Vagina (tissue), 2 donors: Measurements from ENCODE around the gene CDK6. TPM values are rescaled to one million over a fixed set of nuclear protein-coding genes. Genes with fewer than 3 reads are reported as not detected.

ENCODE experiments used
- DNase-seq, 2 donors: peaks; one replicate each; pipeline ENCODE4 v3.0.0-alpha.2; 2017; ENCODE audit errors: extremely low spot score in 2 of 2
- H3K27ac ChIP-seq: fragments of 200-600 bp; sonication (generic); one replicate; pipeline ENCODE4 v1.5.1; 2019
- H3K27me3 ChIP-seq: fragments of 200-600 bp; sonication (generic); one replicate; pipeline ENCODE4 v1.5.1; 2019
- H3K36me3 ChIP-seq, 2 donors: fragments of 200-600 bp; sonication (generic); one replicate each; pipeline ENCODE4 v1.5.1; 2017 to 2019
- H3K4me1 ChIP-seq: fragments of 200-600 bp; sonication (generic); one replicate; pipeline ENCODE4 v1.5.1; 2019
- H3K4me3 ChIP-seq, 2 donors: fragments of 200-600 bp; sonication (generic); 1 replicate in 1 of 2; 2 replicates in 1 of 2; pipeline ENCODE4 v1.5.1; 2016 to 2019
- H3K9me3 ChIP-seq: fragments of 200-600 bp; sonication (generic); one replicate; pipeline ENCODE4 v1.5.1; 2019
- POLR2A ChIP-seq, 2 donors: fragments of 450-650 bp; IDR thresholded peaks; one replicate each; pipeline ENCODE4 v1.6.1; 2017; ENCODE audit warnings: antibody characterized with exemption in 2 of 2, mild to moderate bottlenecking in 2 of 2, moderate library complexity in 2 of 2
- POLR2AphosphoS5 ChIP-seq, 2 donors: sonication (generic); formaldehyde crosslinking; IDR thresholded peaks; one replicate each; pipeline ENCODE4 v1.9.0; 2017; ENCODE audit warnings: antibody characterized with exemption in 2 of 2, mild to moderate bottlenecking in 2 of 2, low read depth in 1 of 2; ENCODE audit not compliant: insufficient read depth in 1 of 2
- intact Hi-C: fragments of 100-400 bp; cut with DNase I; formaldehyde crosslinking; loops from one replicate; pipeline ENCODE4 v1.15.1; 2023
- small RNA-seq: library from RNA; depleted of rRNA; stranded (forward); fragments of <200 nt; gene quantifications from one replicate; pipeline ENCODE3, GENCODE V24; 2016
- total RNA-seq: library from RNA; depleted of rRNA; stranded (reverse); fragments of >200 nt; gene quantifications from one replicate; pipeline ENCODE4 v1.2.3, GENCODE V29; 2016
- TF ChIP-seq, protein P1 (sequence below), 3 experiments: fragments of 450-650 bp in 2 of 3; fragments of 200-600 bp in 1 of 3; sonication (generic) in 1 of 3; IDR thresholded peaks; one replicate each; pipeline ENCODE4 v1.5.1; 2017 to 2019; ENCODE audit warnings: antibody characterized with exemption in 3 of 3, mild to moderate bottlenecking in 2 of 3, moderate library complexity in 2 of 3

CDK6 gene
- total RNA-seq, 1 donor from 2014 or later: 20.6 TPM

DNA sequence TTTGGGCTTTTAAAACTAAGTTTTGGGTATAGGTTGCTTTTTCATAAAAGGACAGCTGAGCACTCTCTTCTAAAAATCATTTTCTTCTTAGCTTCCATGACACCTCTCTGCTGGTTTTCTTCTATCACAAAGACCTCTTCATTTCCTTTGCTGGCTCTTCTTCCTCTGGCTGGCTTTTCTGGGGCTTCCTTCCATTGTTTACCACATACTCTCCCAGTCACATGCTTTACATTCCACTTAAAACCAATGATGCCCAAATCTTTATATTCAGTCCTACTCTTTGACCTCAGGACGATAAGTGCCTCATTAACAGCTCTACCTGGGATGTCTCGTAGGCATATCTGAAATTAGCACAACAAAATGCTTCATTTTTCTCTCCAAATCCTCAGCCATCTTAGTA lies 273.0 kb downstream of the CDK6 start:
- intact Hi-C loops: no loop called here
- Histone ChIP-seq H3K27me3 (no peaks in the 10 kb centered on the region), H3K27ac (no peak overlapping the region), H3K36me3 (peaks cover 3 to 46% of the 10 kb centered on the region in 2 donors), H3K9me3 (no peaks in the 10 kb centered on the region), H3K4me1 (no peaks in the 10 kb centered on the region), H3K4me3 (no peak overlapping the region)
- no peak for DNase-seq
- TF ChIP-seq POLR2A (IDR thresholded peaks at IDR 0.05): no peak
- TF ChIP-seq POLR2AphosphoS5 (IDR thresholded peaks at IDR 0.05; ENCODE audit: insufficient read depth in 1 of 2, low read depth in 1 of 2): no peak
- TF ChIP-seq, protein P1, sequence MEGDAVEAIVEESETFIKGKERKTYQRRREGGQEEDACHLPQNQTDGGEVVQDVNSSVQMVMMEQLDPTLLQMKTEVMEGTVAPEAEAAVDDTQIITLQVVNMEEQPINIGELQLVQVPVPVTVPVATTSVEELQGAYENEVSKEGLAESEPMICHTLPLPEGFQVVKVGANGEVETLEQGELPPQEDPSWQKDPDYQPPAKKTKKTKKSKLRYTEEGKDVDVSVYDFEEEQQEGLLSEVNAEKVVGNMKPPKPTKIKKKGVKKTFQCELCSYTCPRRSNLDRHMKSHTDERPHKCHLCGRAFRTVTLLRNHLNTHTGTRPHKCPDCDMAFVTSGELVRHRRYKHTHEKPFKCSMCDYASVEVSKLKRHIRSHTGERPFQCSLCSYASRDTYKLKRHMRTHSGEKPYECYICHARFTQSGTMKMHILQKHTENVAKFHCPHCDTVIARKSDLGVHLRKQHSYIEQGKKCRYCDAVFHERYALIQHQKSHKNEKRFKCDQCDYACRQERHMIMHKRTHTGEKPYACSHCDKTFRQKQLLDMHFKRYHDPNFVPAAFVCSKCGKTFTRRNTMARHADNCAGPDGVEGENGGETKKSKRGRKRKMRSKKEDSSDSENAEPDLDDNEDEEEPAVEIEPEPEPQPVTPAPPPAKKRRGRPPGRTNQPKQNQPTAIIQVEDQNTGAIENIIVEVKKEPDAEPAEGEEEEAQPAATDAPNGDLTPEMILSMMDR (IDR thresholded peaks at IDR 0.05): no peak

DNA sequence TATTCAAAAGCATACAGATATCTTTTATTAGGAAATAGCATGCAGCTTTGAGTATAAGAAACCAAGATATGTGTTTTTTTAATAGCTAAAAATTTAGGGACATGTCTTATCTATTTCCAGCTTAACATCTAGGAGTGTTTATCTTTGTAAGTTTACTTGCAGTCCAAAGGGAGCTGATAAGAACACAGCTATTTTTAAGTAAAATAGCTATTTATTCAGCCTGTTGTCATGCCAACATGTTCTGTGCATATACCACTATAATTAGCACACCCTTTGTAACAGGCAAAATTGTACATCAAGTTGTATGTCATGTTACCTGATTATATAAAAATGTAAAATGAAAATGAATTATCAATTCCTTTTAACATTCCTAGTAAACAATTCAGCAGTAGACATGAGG lies 275.8 kb downstream of the CDK6 start:
- Histone ChIP-seq H3K4me3 (no peak overlapping the region), H3K27ac (no peak overlapping the region), H3K36me3 (peaks cover 0 to 26% of the 10 kb centered on the region in 2 donors), H3K4me1 (no peaks in the 10 kb centered on the region), H3K27me3 (no peaks in the 10 kb centered on the region), H3K9me3 (no peaks in the 10 kb centered on the region)
- TF ChIP-seq POLR2AphosphoS5 (IDR thresholded peaks at IDR 0.05; ENCODE audit: insufficient read depth in 1 of 2, low read depth in 1 of 2): no peak
- TF ChIP-seq, protein P1 (IDR thresholded peaks at IDR 0.05): no peak
- no peak for TF ChIP-seq POLR2A (IDR thresholded peaks at IDR 0.05)
- DNase-seq: no peak
- intact Hi-C loops: no loop called here

DNA sequence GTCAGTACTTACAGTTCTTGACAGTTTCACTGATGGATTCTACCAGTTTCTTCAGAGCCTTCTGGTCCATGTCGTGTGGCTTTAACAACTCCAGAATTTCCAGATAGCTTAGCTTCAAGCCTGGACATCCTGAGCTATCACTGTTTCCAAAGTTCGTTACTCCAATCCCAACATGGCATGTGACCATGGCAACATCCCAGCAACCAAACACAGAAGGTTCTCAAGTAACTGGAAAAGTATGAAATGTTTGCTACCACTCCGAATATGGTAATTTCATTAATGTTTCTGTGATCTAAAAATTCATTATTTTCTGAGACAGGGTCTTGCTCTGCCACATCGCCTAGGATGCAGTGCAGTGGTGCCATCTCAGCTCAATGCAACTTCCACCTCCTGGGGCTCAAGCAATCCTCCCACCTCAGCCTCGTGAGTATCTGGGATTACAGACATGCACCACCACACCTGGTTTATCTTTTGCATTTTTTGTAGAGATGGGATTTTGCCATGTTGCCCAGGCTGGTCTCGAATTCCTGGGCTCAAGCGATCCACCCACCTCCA lies 278.5 kb downstream of the CDK6 start:
- no peak for DNase-seq
- H3K27me3 ChIP-seq: no peaks in the 10 kb centered on the region
- no peaks in the 10 kb centered on the region for H3K4me1 ChIP-seq
- no peak overlapping the region for H3K27ac ChIP-seq
- H3K9me3 ChIP-seq: no peaks in the 10 kb centered on the region
- H3K36me3 ChIP-seq: peaks cover 0 to 14% of the 10 kb centered on the region in 2 donors
- TF ChIP-seq POLR2A (IDR thresholded peaks at IDR 0.05): no peak
- TF ChIP-seq POLR2AphosphoS5 (IDR thresholded peaks at IDR 0.05; ENCODE audit: insufficient read depth in 1 of 2, low read depth in 1 of 2): no peak
- TF ChIP-seq, protein P1 (IDR thresholded peaks at IDR 0.05): no peak
- no peak overlapping the region for H3K4me3 ChIP-seq
- intact Hi-C loops: no loop called here

DNA sequence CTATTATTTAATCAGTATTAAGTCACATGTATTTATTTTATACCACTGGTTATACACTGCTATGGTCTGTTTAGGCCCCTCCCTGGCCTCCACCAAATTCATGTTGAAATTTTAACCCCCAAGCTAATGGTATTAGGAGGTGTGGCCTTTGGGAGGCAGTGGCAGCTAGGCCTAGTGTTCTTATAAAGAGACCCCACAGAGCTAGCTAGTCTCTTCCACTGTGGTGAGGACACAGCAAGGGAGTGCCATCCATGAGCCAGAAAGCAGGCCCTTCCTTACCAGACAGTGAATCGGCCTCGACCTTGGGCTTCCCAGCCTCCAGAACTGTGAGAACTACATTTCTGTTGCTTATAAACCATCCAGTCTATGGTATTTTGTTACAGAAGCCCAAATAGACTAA lies 279.1 kb downstream of the CDK6 start:
- TF ChIP-seq, protein P1 (IDR thresholded peaks at IDR 0.05): no peak
- TF ChIP-seq POLR2A (IDR thresholded peaks at IDR 0.05) (no peak), POLR2AphosphoS5 (IDR thresholded peaks at IDR 0.05; ENCODE audit: insufficient read depth in 1 of 2, low read depth in 1 of 2) (no peak)
- Histone ChIP-seq H3K36me3 (peaks cover 0 to 8% of the 10 kb centered on the region in 2 donors), H3K4me3 (no peak overlapping the region), H3K27ac (no peak overlapping the region), H3K4me1 (no peaks in the 10 kb centered on the region), H3K27me3 (no peaks in the 10 kb centered on the region), H3K9me3 (no peaks in the 10 kb centered on the region)
- no peak for DNase-seq
- intact Hi-C loops: no loop called here

Small RNAs within 50 kb of the gene (small RNA-seq; reads per million reads assigned to genes)
- gene RNU6-10P: not detected

Other genes starting within 250 kb of the CDK6 start
- 22.3 TPM for gene FAM133B, start 246.2 kb downstream of the CDK6 start, total RNA-seq